ENCODE results near the gene FOXJ2.
"Not testable (repeated sequence)": the region's sequence is repeated elsewhere in the genome, so short reads cannot be mapped to it uniquely, and the experiment has no call there.

FOXJ2 gene

DNA sequence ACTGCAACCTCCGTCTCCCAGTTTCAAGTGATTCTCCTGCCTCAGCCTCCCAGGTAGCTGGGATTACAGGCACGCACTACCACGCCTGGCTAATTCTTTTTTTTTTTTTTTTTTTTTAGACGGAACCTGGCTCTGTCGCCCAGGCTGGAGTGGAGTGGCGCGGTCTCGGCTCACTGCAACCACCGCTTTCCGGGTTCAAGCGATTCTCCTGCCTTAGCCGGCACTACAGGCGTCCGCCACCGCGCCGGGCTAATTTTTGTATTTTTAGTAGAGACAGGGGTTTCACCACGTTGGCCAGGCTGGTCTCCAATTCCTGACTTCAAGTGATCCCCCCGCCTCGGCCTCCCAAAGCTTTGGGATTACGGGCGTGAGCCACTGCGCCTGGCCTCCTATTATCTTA lies 1.5 kb upstream of the FOXJ2 start:
- DNase-seq = not testable (repeated sequence)

- no peak for DNase-seq
These were observed 659 bp upstream of the FOXJ2 start for GRCh38 chr12:8031872-8032241.

DNA sequence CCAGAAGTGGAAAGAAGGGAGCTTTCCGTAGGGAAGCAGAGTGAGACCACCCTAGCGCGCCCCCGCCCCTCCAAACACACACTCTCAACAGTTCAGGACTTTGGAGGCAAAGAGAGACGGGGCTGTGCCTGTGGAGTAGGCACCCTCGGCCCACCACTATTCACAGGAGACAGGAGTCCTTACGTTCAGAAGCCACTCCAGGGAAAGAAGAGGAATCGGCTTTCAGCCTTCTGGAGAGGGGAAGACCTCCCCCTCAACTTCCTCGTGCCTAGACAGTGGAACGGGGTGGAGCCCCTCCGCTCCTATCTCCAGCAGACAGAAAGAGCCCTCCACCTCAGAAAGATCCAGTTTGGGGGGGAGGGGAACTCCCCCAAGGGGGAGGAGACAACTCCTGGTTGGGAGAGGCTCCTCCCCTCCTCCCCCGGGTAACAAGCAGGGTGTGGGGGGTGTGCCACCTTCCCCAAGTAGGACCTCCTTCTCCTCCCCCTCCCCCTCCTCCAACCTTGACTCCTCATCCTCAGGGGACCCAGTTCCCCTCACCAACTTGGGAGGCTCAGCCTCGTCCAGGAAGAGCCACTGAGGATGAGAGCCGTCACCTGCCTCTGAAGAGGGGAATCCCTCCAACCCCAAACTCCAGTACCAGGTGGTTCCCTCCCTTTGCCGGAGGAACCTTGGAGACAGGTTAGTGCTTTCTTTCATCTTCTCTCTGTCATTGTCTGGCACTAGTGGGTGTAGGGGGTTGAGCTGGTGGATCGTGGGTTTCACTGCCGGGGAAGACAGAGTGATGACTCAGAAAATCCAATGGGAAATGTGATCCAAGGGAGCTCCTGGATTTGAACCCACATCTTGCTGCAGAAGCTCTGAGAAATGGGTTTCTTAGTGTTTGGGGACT lies 883 bp downstream of the FOXJ2 start:
- no peak for DNase-seq

GRCh38 chr12:8034802-8035201 lies 2.3 kb downstream of the FOXJ2 start:
- DNase-seq = no peak

GRCh38 chr12:8035440-8036010 lies 3.0 kb downstream of the FOXJ2 start:
- no peak for DNase-seq

DNA sequence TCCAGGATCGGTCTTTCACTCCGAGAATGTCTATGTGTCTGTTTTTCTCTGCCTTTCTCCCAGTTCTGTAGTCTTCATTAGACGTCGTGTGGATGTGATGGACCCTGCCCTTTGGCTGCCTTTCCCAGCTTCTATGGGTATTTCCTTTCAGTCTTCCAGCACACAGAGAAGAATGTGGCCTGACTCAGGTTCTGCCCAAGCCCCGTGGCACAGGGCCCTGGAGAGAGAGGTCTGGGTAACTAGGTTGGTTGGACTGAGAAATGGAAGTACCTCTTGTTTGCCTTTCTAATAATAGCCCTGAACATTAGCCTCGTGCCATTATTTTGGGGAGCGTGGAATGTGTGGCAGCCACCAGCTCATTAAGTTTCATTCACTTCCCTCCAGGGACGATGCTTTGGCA lies 3.8 kb downstream of the FOXJ2 start:
- DNase-seq = no peak

DNA sequence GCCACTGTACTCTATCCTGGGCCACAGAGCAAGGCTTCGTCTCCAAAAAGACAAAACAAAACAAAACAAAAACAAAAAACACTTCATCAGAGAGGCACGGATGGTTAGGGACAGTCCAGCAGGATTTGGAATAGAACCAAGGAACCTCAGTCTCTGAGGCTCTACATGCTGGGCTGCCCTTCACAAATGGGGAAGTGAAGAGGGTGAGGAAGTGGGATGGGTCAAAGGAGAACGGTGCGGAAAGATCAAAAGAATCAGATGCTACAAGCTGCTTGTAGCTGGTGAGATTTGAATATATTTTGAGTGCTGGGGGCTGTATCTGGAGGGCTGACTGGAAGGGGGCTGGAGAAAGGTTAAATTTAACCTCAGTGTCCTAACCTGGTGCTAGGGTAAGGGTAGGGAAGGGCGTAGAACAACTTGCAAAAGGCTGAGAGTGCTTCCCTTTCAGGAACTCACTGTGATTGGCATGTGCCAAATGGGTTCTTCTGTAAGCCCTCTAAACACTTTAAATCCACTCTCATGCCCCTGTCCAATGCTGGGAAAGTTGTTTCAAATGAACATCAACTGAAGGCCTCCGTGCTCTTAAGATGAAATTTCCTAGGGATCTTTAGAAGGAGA lies 4.6 kb downstream of the FOXJ2 start:
- no peak for DNase-seq

GRCh38 chr12:8037947-8038346 lies 5.4 kb downstream of the FOXJ2 start:
- DNase-seq = no peak

GRCh38 chr12:8038659-8039114 lies 6.2 kb downstream of the FOXJ2 start:
- peak; percentile 28 for DNase-seq

GRCh38 chr12:8040791-8041190 lies 8.3 kb downstream of the FOXJ2 start:
- no peak for DNase-seq

- no peak for DNase-seq
These were observed 13.7 kb downstream of the FOXJ2 start for GRCh38 chr12:8045952-8046944.

DNA sequence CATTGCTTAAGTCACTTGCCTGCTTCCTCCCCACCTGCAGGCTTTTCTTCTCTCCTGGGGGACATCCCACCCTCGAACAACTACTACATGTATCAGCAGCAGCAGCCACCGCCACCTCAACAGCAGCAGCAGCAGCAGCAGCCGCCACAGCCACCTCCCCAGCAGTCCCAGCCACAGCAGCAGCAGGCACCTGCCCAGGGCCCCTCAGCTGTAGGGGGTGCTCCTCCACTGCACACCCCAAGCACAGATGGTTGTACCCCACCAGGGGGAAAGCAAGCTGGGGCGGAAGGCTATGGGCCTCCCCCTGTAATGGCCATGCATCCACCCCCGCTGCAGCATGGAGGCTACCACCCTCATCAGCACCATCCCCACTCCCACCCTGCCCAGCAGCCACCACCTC lies 15.3 kb downstream of the FOXJ2 start:
- DNase-seq = no peak

DNA sequence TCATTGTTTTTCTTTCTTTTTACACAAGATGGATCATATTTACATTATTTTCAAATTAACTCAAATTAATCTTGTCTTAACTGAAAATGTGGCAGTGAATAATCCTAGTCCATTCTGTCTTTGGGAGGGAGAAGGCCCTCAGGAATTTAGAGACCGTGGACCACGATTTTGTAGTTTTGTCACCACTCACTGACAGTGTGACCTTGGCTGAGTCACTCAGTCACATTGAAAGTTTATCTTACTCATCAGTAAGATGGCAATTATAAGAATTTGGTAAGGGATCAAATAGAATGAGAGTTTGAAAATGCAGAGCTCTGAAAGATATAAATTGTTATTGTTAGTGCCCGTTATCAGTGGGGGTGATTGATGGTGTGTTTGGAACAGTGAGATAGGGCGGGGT lies 16.4 kb downstream of the FOXJ2 start:
- DNase-seq = no peak

- no peak for DNase-seq
These were observed 18.2 kb downstream of the FOXJ2 start for GRCh38 chr12:8050600-8051250.

- DNase-seq = no peak
These were observed 20.2 kb downstream of the FOXJ2 start for GRCh38 chr12:8052679-8053078.

DNA sequence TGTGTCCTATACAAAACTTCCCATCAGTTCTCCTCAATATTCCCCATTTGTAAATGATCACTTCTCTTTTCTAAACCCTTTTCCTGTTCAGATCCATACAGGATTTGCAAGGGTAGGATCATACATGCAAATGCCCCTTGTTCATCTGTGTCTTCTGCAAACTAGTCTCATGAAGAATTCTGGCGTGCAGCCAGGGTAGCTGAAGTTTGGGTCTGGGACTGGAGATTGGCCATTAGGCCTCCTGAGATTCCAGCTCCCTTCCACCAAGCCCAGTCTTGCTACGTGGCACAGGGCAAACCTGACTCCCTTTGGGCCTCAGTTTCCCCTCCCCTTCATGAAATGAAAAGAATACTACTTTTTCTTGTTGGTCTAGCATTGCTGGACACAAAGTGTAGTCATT lies 22.3 kb downstream of the FOXJ2 start:
- DNase-seq = no peak

- no peak for DNase-seq
These were observed 24.8 kb downstream of the FOXJ2 start for GRCh38 chr12:8057306-8057705.

- no peak for DNase-seq
These were observed 25.3 kb downstream of the FOXJ2 start for GRCh38 chr12:8057839-8058238.

- DNase-seq = no peak
These were observed 26.0 kb downstream of the FOXJ2 start for GRCh38 chr12:8058506-8058905.

- no peak for DNase-seq
These were observed 31.6 kb downstream of the FOXJ2 start for GRCh38 chr12:8064131-8064530.

GRCh38 chr12:8065991-8066594 lies 33.6 kb downstream of the FOXJ2 start, which contains the start of gene C3AR1:
C3AR1 (minus strand) TSS chr12:8066359; CDS start chr12:8060185, 6,174 bp downstream.
- DNase-seq = no peak

DNA sequence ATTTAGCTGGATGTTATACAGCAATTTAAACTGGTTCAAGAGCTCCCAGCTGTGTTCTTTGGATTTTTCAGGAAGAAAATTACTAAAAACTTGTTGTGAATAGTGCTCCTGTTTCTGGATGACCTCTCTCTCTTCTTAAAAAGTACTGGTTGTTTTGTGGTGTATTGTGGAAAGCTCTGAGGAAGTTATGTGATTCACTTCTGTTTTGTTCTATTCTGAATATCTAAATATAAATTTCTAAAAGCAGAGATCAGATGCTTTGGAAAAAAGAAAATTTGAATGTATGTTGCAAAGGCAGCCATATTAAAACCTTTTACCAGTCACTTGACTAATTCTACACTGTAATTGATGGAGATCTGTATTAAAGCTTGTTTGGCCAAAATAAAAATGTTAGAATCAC lies 37.1 kb downstream of the FOXJ2 start:
- no peak for DNase-seq
